Liver (tissue), 9 donors: ENCODE results near the gene TGDS. TPM values are rescaled to one million over a fixed set of nuclear protein-coding genes. Genes with fewer than 3 reads are reported as not detected.

Experiments used
- DNase-seq: peaks from one replicate; pipeline ENCODE4 v3.0.0-alpha.2; 2017; ENCODE audit warnings: low spot score
- H3K27ac ChIP-seq, 2 donors: one replicate each; pipeline ENCODE4 v1.7.0; 2013; ENCODE audit warnings: inconsistent platforms in 2 of 2, low read length in 2 of 2, control low read depth in 1 of 2, low read depth in 1 of 2, mild to moderate bottlenecking in 1 of 2
- H3K27me3 ChIP-seq, 4 donors: one replicate each; pipeline versions ENCODE4 v1.6.1 to v1.7.0; 2013; ENCODE audit warnings: low read length in 3 of 4, inconsistent platforms in 1 of 4, mild to moderate bottlenecking in 1 of 4, moderate library complexity in 1 of 4; ENCODE audit not compliant: control insufficient read depth in 4 of 4, insufficient read depth in 4 of 4
- H3K36me3 ChIP-seq, 4 donors: one replicate each; pipeline versions ENCODE4 v1.6.1 to v1.7.0; 2013; ENCODE audit warnings: low read length in 3 of 4, mild to moderate bottlenecking in 3 of 4, low read depth in 1 of 4, moderate library complexity in 1 of 4; ENCODE audit not compliant: control insufficient read depth in 4 of 4, insufficient read depth in 3 of 4
- H3K4me1 ChIP-seq, 4 donors: one replicate each; pipeline versions ENCODE4 v1.6.1 to v1.7.0; 2013; ENCODE audit warnings: low read length in 3 of 4, mild to moderate bottlenecking in 3 of 4, moderate library complexity in 1 of 4; ENCODE audit not compliant: control insufficient read depth in 4 of 4, insufficient read depth in 4 of 4
- H3K4me3 ChIP-seq, 3 donors: one replicate each; pipeline versions ENCODE4 v1.6.1 to v1.7.0; 2013; ENCODE audit warnings: low read length in 3 of 3, control low read depth in 1 of 3, low read depth in 1 of 3, mild to moderate bottlenecking in 1 of 3
- H3K9ac ChIP-seq, 2 donors: one replicate each; pipeline ENCODE4 v1.7.0; 2013; ENCODE audit warnings: low read length in 2 of 2, mild to moderate bottlenecking in 2 of 2, moderate library complexity in 2 of 2, control low read depth in 1 of 2, low read depth in 1 of 2
- H3K9me3 ChIP-seq, 4 donors: one replicate each; pipeline versions ENCODE4 v1.6.1 to v1.7.0; 2013; ENCODE audit warnings: low read length in 3 of 4; ENCODE audit not compliant: control insufficient read depth in 4 of 4
- EGR1 ChIP-seq, 2 donors: IDR thresholded peaks; 2 replicates each; pipeline ENCODE4 v1.6.1; 2016 to 2018; ENCODE audit warnings: antibody characterized with exemption in 2 of 2, low read depth in 2 of 2
- FOXA1 ChIP-seq: IDR thresholded peaks from 2 replicates; pipeline ENCODE4 v1.6.1; 2016; ENCODE audit warnings: antibody characterized with exemption
- FOXA2 ChIP-seq: IDR thresholded peaks from 2 replicates; pipeline ENCODE4 v1.6.1; 2016; ENCODE audit warnings: antibody characterized with exemption
- GABPA ChIP-seq, 2 donors: IDR thresholded peaks in 1 of 2; conservative IDR thresholded peaks in 1 of 2; 2 replicates each; pipeline ENCODE4 v1.6.1; 2016; ENCODE audit warnings: antibody characterized with exemption in 2 of 2, mild to moderate bottlenecking in 1 of 2, moderate library complexity in 1 of 2
- HNF4A ChIP-seq, 2 donors: conservative IDR thresholded peaks; 2 replicates each; pipeline ENCODE4 v1.6.1; 2016; ENCODE audit warnings: antibody characterized with exemption in 2 of 2, mild to moderate bottlenecking in 2 of 2
- HNF4G ChIP-seq: IDR thresholded peaks from 2 replicates; pipeline ENCODE4 v1.6.1; 2016; ENCODE audit warnings: antibody characterized with exemption
- JUND ChIP-seq, 2 donors: IDR thresholded peaks; 2 replicates each; pipeline ENCODE4 v1.6.1; 2016; ENCODE audit warnings: antibody characterized with exemption in 2 of 2
- NR2F2 ChIP-seq: IDR thresholded peaks from 2 replicates; pipeline ENCODE4 v1.6.1; 2016; ENCODE audit warnings: antibody characterized with exemption
- RAD21 ChIP-seq, 2 donors: IDR thresholded peaks; 2 replicates each; pipeline ENCODE4 v1.6.1; 2016; ENCODE audit warnings: antibody characterized with exemption in 2 of 2, mild to moderate bottlenecking in 2 of 2
- RXRA ChIP-seq, 2 donors: IDR thresholded peaks; 2 replicates each; pipeline ENCODE4 v1.6.1; 2017 to 2018; ENCODE audit warnings: antibody characterized with exemption in 2 of 2, mild to moderate bottlenecking in 1 of 2
- SP1 ChIP-seq: IDR thresholded peaks from 2 replicates; pipeline ENCODE4 v1.6.1; 2018; ENCODE audit warnings: antibody characterized with exemption, mild to moderate bottlenecking
- TAF1 ChIP-seq: conservative IDR thresholded peaks from 2 replicates; pipeline ENCODE4 v1.6.1; 2016; ENCODE audit warnings: antibody characterized with exemption, mild to moderate bottlenecking
- YY1 ChIP-seq: IDR thresholded peaks from 2 replicates; pipeline ENCODE4 v1.6.1; 2016; ENCODE audit warnings: antibody characterized with exemption, mild to moderate bottlenecking
- WGBS: extraction: QIAGEN DNeasy Blood & Tissue Kit; methylation state at CpG from one replicate; pipeline ENCODE4 v1.1.7; 2013; 5-methylcytosine and 5-hydroxymethylcytosine counted together
- polyA plus RNA-seq, 2 donors: library from polyadenylated mRNA; stranded (reverse) in 1 of 2; unstranded in 1 of 2; fragments of 200-250 nt in 1 of 2; fragments of >200 nt in 1 of 2; fragmentation: Nextera tagmentation in 1 of 2; extraction: Ambion mirVana in 1 of 2; gene quantifications; one replicate each; pipeline versions ENCODE4 v1.2.1 to v1.2.3, GENCODE V29; 2013 to 2015
- total RNA-seq, 2 donors: library from RNA; depleted of rRNA; stranded (reverse); fragments of >200 nt; gene quantifications; one replicate each; pipeline ENCODE4 v1.2.3, GENCODE V29; 2014
- TF ChIP-seq, protein P1 (sequence below): fragments of 150-350 bp; IDR thresholded peaks from 2 replicates; pipeline ENCODE4 v1.5.1; 2017; ENCODE audit warnings: improper control_type of control experiment, low read depth, low read length; ENCODE audit not compliant: missing input control
- TF ChIP-seq, protein P2 (sequence below): IDR thresholded peaks from 2 replicates; pipeline ENCODE4 v1.6.1; 2016; ENCODE audit warnings: antibody characterized with exemption
- TF ChIP-seq, protein P3 (sequence below): IDR thresholded peaks from 2 replicates; pipeline ENCODE4 v1.6.1; 2016; ENCODE audit warnings: antibody characterized with exemption, mild to moderate bottlenecking
- TF ChIP-seq, protein P4 (sequence below): IDR thresholded peaks from 2 replicates; pipeline ENCODE4 v1.6.1; 2016; ENCODE audit warnings: antibody characterized with exemption
- TF ChIP-seq, protein P5 (sequence below): IDR thresholded peaks from 2 replicates; pipeline ENCODE4 v1.6.1; 2016; ENCODE audit warnings: antibody characterized with exemption
- donor health status: healthy.
- donor health status: healthy.
- donor health status: healthy.
- donor health status: healthy.
- donor health status: healthy.

TGDS gene, protein sequence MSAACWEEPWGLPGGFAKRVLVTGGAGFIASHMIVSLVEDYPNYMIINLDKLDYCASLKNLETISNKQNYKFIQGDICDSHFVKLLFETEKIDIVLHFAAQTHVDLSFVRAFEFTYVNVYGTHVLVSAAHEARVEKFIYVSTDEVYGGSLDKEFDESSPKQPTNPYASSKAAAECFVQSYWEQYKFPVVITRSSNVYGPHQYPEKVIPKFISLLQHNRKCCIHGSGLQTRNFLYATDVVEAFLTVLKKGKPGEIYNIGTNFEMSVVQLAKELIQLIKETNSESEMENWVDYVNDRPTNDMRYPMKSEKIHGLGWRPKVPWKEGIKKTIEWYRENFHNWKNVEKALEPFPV
- total RNA-seq = 10 to 100 TPM in 1 of 2 donors, 1 to 10 TPM in 1; 7.8 to 11.4 TPM
- 10 to 100 TPM in 1 of 2 donors, 1 to 10 TPM in 1; 5.7 to 11.1 TPM for polyA plus RNA-seq

DNA sequence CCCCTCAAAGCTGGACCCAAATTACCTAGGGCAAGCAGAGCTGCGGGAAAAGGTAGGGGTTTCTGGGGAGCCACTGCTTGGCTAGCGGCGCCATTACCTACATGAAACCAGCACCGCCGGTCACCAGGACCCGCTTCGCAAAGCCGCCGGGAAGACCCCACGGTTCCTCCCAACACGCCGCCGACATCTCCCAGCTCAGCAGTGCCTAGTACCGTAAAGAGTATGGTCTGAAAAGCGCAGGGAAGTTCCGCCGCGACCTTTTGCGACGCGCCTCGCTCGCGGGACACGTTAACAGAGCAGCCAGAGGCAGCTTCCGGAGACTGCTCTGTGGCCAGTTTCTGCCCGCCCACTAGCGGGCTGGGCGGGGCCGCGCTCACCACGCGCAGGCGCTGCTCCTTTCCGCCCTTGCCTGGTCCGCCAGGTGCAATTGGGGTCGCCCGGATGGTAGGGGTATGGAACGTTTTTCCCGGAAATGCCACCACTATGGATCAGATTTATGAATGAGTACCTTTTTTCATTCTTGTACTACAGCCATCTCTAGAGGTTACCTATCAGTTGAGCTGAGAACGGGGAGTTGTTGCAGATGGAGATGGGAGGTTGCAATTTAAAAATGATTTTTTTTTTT lies at the start of gene TGDS:
Gene TGDS, minus strand, starts transcription at position 203 of the 625 bp plus-strand sequence. Its CDS starts 16 bp downstream, at position 187.
- Histone ChIP-seq H3K4me3 (peak within 1 kb of the TSS; percentile 73 to 97 (median 85)), H3K27me3 (no peaks in the 10 kb centered on the region), H3K36me3 (peaks cover 0 to 14% (median 4%) of the 10 kb centered on the region in 4 donors), H3K9me3 (no peaks in the 10 kb centered on the region), H3K9ac (peak within 1 kb of the TSS; percentile 81 to 97), H3K4me1 (peaks cover 8 to 32% (median 21%) of the 10 kb centered on the region in 4 donors), H3K27ac (peak within 1 kb of the TSS; percentile 88 to 92)
- peak; percentile 86 for DNase-seq
- TF ChIP-seq, protein P1, sequence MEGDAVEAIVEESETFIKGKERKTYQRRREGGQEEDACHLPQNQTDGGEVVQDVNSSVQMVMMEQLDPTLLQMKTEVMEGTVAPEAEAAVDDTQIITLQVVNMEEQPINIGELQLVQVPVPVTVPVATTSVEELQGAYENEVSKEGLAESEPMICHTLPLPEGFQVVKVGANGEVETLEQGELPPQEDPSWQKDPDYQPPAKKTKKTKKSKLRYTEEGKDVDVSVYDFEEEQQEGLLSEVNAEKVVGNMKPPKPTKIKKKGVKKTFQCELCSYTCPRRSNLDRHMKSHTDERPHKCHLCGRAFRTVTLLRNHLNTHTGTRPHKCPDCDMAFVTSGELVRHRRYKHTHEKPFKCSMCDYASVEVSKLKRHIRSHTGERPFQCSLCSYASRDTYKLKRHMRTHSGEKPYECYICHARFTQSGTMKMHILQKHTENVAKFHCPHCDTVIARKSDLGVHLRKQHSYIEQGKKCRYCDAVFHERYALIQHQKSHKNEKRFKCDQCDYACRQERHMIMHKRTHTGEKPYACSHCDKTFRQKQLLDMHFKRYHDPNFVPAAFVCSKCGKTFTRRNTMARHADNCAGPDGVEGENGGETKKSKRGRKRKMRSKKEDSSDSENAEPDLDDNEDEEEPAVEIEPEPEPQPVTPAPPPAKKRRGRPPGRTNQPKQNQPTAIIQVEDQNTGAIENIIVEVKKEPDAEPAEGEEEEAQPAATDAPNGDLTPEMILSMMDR = no peak
- no peak for TF ChIP-seq HNF4G
- peak in 1 of 2 donors; percentile 84 for TF ChIP-seq GABPA (IDR thresholded peaks at IDR 0.05 in 1 of 2, conservative IDR thresholded peaks at IDR 0.05 in 1 of 2)
- TF ChIP-seq, protein P2, sequence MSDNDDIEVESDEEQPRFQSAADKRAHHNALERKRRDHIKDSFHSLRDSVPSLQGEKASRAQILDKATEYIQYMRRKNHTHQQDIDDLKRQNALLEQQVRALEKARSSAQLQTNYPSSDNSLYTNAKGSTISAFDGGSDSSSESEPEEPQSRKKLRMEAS = peak; percentile 73
- TF ChIP-seq SP1 = peak; percentile 62
- peak in 1 of 2 donors; percentile 35 for TF ChIP-seq RXRA (IDR thresholded peaks at IDR 0.05)
- TF ChIP-seq, protein P3, sequence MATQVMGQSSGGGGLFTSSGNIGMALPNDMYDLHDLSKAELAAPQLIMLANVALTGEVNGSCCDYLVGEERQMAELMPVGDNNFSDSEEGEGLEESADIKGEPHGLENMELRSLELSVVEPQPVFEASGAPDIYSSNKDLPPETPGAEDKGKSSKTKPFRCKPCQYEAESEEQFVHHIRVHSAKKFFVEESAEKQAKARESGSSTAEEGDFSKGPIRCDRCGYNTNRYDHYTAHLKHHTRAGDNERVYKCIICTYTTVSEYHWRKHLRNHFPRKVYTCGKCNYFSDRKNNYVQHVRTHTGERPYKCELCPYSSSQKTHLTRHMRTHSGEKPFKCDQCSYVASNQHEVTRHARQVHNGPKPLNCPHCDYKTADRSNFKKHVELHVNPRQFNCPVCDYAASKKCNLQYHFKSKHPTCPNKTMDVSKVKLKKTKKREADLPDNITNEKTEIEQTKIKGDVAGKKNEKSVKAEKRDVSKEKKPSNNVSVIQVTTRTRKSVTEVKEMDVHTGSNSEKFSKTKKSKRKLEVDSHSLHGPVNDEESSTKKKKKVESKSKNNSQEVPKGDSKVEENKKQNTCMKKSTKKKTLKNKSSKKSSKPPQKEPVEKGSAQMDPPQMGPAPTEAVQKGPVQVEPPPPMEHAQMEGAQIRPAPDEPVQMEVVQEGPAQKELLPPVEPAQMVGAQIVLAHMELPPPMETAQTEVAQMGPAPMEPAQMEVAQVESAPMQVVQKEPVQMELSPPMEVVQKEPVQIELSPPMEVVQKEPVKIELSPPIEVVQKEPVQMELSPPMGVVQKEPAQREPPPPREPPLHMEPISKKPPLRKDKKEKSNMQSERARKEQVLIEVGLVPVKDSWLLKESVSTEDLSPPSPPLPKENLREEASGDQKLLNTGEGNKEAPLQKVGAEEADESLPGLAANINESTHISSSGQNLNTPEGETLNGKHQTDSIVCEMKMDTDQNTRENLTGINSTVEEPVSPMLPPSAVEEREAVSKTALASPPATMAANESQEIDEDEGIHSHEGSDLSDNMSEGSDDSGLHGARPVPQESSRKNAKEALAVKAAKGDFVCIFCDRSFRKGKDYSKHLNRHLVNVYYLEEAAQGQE = peak; percentile 93
- TF ChIP-seq, protein P4, sequence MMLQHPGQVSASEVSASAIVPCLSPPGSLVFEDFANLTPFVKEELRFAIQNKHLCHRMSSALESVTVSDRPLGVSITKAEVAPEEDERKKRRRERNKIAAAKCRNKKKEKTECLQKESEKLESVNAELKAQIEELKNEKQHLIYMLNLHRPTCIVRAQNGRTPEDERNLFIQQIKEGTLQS = no peak
- peak in 1 of 2 donors; percentile 32 for TF ChIP-seq HNF4A (conservative IDR thresholded peaks at IDR 0.05)
- TF ChIP-seq, protein P5, sequence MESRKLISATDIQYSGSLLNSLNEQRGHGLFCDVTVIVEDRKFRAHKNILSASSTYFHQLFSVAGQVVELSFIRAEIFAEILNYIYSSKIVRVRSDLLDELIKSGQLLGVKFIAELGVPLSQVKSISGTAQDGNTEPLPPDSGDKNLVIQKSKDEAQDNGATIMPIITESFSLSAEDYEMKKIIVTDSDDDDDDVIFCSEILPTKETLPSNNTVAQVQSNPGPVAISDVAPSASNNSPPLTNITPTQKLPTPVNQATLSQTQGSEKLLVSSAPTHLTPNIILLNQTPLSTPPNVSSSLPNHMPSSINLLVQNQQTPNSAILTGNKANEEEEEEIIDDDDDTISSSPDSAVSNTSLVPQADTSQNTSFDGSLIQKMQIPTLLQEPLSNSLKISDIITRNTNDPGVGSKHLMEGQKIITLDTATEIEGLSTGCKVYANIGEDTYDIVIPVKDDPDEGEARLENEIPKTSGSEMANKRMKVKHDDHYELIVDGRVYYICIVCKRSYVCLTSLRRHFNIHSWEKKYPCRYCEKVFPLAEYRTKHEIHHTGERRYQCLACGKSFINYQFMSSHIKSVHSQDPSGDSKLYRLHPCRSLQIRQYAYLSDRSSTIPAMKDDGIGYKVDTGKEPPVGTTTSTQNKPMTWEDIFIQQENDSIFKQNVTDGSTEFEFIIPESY = peak; percentile 93
- TF ChIP-seq FOXA2 = no peak
- peak; percentile 81 for TF ChIP-seq TAF1
- no peak for TF ChIP-seq EGR1 (IDR thresholded peaks at IDR 0.05; ENCODE audit: low read depth in 2 of 2)
- TF ChIP-seq JUND (IDR thresholded peaks at IDR 0.05) = no peak
- TF ChIP-seq YY1 = peak; percentile 95
- peak; percentile 8 to 39 for TF ChIP-seq RAD21 (IDR thresholded peaks at IDR 0.05)
- TF ChIP-seq FOXA1 = no peak
- TF ChIP-seq NR2F2 = no peak
- WGBS = under 1% methylated on average over 41 of the region's 41 CpGs
